ENCODE results near the gene SNX24. TPM values are rescaled to one million over a fixed set of nuclear protein-coding genes. Genes with fewer than 3 reads are reported as not detected.

Gene SNX24
- polyA plus RNA-seq, 2 donors = 29.5 to 49.6 TPM

DNA sequence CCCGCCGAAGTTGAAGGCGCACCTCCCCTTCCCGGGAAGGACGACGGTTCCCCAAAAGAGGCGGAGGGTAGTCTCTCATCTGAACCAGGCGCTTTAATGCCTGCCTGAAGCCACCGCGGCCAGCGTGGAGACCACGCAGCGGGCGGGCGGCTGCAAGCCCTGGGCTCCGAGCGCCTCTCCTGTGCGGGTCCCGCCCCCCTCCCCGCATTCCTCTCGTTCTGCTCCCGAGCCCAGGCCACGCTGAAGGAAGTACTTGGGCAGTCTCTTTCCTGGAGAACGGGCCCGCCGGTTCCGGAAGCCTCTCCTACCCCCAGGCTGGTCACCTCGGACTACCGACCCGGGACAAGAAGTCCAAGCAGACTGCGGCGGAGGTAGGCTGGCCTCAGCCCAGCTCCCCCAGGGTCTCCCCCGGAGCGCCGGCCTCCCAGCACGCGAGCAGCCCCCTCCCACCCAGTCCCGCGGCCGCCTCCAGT is 190.5 kb downstream of the SNX24 start:
- Histone ChIP-seq H3K36me3 (ENCODE audit: control insufficient read depth in 2 of 2, insufficient read depth in 2 of 2, low read length in 1 of 2) (no peaks in the 10 kb centered on the region), H3K27ac (ENCODE audit: low read depth in 2 of 2, low read length in 1 of 2) (peak overlapping the region; percentile 93 to 99), H3K4me3 (ENCODE audit: low read depth in 1 of 2, low read length in 2 of 2) (peak overlapping the region; percentile 72 to 91), H3K9me3 (ENCODE audit: control insufficient read depth in 2 of 2, insufficient read depth in 1 of 2, low read depth in 1 of 2, low read length in 1 of 2) (no peaks in the 10 kb centered on the region), H3K27me3 (ENCODE audit: control insufficient read depth in 1 of 2, insufficient read depth in 2 of 2, low read length in 2 of 2) (no peaks in the 10 kb centered on the region), H3K4me1 (ENCODE audit: control insufficient read depth in 2 of 2, insufficient read depth in 2 of 2, low read length in 1 of 2) (peaks cover 0 to 2% of the 10 kb centered on the region in 2 donors)
- 0 to 1% methylated on average over 30 to 40 of the region's 40 CpGs for WGBS, 2 donors

DNA sequence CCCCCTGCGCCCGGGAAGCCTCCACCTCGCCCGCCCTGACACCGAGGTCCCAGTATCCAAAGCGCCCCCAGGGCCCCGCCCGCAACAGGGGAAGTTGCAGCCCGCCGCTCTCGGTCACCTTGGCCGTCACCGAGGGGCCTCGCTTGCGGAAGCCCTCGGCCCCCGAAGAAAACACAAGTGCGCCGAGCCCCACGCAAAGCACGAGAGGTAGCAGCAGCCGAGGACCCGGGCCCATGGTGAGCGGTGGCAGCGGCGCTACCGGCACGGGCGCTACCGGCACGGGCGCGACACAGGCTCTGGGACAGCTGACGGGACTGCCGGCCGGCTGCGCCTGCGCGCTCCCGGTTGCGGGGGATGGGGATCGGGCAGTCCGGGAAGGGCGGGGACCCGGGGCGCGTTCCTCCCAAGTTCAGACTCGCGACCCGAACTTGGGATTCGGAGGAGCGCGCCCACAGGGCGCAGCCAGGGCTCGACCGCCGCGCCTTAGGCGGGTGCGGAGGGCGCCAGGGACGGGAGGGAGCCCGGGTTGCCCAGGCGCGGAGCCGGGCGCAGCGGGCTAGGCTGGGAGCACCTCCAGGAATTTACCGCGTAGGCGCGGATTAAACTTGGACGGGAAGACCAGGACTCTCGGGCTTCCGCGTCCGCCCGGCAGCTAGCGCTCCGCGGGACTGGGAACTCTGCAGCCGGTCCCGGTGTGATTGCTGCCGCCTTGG is 191.1 kb downstream of the SNX24 start, which contains the start of gene PPIC:
TSS of gene PPIC (minus strand) at position 335 of the 713 bp plus-strand sequence. CDS start at position 235, 100 bp downstream.
- Histone ChIP-seq H3K4me3 (ENCODE audit: low read depth in 1 of 2, low read length in 2 of 2) (peak within 1 kb of the TSS; percentile 72 to 91), H3K36me3 (ENCODE audit: control insufficient read depth in 2 of 2, insufficient read depth in 2 of 2, low read length in 1 of 2) (no peaks in the 10 kb centered on the region), H3K4me1 (ENCODE audit: control insufficient read depth in 2 of 2, insufficient read depth in 2 of 2, low read length in 1 of 2) (peaks cover 0 to 2% of the 10 kb centered on the region in 2 donors), H3K27ac (ENCODE audit: low read depth in 2 of 2, low read length in 1 of 2) (peak within 1 kb of the TSS; percentile 93 to 99), H3K27me3 (ENCODE audit: control insufficient read depth in 1 of 2, insufficient read depth in 2 of 2, low read length in 2 of 2) (no peaks in the 10 kb centered on the region), H3K9me3 (ENCODE audit: control insufficient read depth in 2 of 2, insufficient read depth in 1 of 2, low read depth in 1 of 2, low read length in 1 of 2) (no peaks in the 10 kb centered on the region)
- WGBS, 2 donors = 1% methylated on average over 73 to 84 of the region's 84 CpGs

DNA sequence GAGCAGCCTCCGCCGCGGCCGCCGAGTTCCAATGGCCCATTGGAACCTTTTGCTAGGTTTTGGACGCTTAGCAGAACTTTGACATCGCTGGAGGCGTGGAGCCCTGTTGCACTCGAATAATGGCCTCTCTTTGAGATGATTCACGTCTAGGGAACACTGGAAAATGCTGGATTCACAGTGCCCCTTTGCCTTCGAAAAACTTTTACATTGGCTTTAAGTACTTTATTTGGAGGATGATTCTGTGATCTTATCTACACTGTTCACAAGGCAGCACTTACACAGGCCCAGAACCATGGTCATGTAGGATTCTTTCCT is 191.6 kb downstream of the SNX24 start:
- no peaks in the 10 kb centered on the region for H3K9me3 ChIP-seq (ENCODE audit: control insufficient read depth in 2 of 2, insufficient read depth in 1 of 2, low read depth in 1 of 2, low read length in 1 of 2)

DNA sequence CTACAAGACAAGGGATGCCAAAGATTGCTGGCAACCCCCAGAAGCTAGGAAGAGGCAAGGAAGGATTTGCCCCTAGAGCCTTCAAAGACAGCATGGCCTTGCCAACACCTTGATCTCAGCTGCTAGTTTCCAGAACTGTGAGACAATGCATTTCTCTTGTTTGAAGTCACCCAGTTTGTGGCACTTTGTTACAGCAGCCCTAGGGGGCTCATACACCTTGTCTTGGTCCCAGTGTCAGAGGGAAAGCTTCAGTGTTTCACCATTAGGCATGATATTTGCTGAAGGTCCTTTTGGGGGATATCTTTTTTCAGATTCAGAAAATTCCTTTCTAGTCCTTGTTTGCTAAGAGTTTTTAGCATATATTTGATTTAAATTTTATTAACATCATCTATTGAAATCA is 194.3 kb downstream of the SNX24 start:
- Histone ChIP-seq H3K36me3 (ENCODE audit: control insufficient read depth in 2 of 2, insufficient read depth in 2 of 2, low read length in 1 of 2) (no peaks in the 10 kb centered on the region), H3K4me3 (ENCODE audit: low read depth in 1 of 2, low read length in 2 of 2) (no peak overlapping the region), H3K27ac (ENCODE audit: low read depth in 2 of 2, low read length in 1 of 2) (no peak overlapping the region), H3K4me1 (ENCODE audit: control insufficient read depth in 2 of 2, insufficient read depth in 2 of 2, low read length in 1 of 2) (peaks cover 0 to 2% of the 10 kb centered on the region in 2 donors), H3K27me3 (ENCODE audit: control insufficient read depth in 1 of 2, insufficient read depth in 2 of 2, low read length in 2 of 2) (no peaks in the 10 kb centered on the region), H3K9me3 (ENCODE audit: control insufficient read depth in 2 of 2, insufficient read depth in 1 of 2, low read depth in 1 of 2, low read length in 1 of 2) (no peaks in the 10 kb centered on the region)

More for the DNA sequence above, 191.6 kb downstream of the SNX24 start:
- Histone ChIP-seq H3K4me1 (ENCODE audit: control insufficient read depth in 2 of 2, insufficient read depth in 2 of 2, low read length in 1 of 2) (peaks cover 0 to 2% of the 10 kb centered on the region in 2 donors), H3K36me3 (ENCODE audit: control insufficient read depth in 2 of 2, insufficient read depth in 2 of 2, low read length in 1 of 2) (no peaks in the 10 kb centered on the region), H3K27ac (ENCODE audit: low read depth in 2 of 2, low read length in 1 of 2) (peak overlapping the region; percentile 93 to 99), H3K4me3 (ENCODE audit: low read depth in 1 of 2, low read length in 2 of 2) (peak overlapping the region; percentile 72 to 91), H3K27me3 (ENCODE audit: control insufficient read depth in 1 of 2, insufficient read depth in 2 of 2, low read length in 2 of 2) (no peaks in the 10 kb centered on the region)
- 1% methylated on average over 11 of the region's 11 CpGs for WGBS, 2 donors

DNA sequence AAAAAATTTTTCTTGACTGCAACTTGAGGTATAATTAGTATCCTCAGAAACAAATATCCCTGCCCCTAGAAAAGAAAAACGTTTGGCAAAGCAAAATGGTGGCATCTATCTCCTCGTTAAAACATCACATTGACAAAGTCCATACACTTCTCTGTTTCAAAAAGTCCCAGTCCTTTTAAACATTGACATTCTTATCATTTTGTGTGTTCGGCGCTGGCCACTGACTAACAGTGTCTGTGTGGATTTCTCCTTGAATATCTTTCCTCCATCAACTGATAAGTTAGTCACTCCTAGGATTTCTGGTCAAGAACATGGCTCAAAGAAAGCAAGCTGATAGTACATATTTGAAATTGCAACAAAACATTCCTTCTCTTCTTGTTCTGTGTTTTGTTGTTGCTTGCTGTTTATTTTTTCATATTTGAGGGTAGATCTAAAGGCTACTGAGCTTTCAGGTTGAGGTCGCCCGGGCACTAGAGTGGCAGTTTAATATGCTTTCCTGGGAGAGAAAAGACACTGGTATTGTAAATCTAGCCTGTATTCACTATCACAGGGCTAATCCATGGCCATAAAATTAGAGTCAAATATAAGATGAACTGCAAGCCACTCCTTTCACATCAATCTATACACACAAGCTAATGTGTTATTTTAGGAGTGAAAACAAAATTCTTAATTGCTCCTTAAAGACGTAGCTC is 199.7 kb downstream of the SNX24 start:
- Histone ChIP-seq H3K4me3 (ENCODE audit: low read depth in 1 of 2, low read length in 2 of 2) (no peak overlapping the region), H3K27me3 (ENCODE audit: control insufficient read depth in 1 of 2, insufficient read depth in 2 of 2, low read length in 2 of 2) (no peaks in the 10 kb centered on the region), H3K4me1 (ENCODE audit: control insufficient read depth in 2 of 2, insufficient read depth in 2 of 2, low read length in 1 of 2) (no peaks in the 10 kb centered on the region), H3K27ac (ENCODE audit: low read depth in 2 of 2, low read length in 1 of 2) (no peak overlapping the region), H3K36me3 (ENCODE audit: control insufficient read depth in 2 of 2, insufficient read depth in 2 of 2, low read length in 1 of 2) (no peaks in the 10 kb centered on the region), H3K9me3 (ENCODE audit: control insufficient read depth in 2 of 2, insufficient read depth in 1 of 2, low read depth in 1 of 2, low read length in 1 of 2) (no peaks in the 10 kb centered on the region)
- 82 to 86% methylated on average over 7 of the region's 7 CpGs for WGBS, 2 donors

DNA sequence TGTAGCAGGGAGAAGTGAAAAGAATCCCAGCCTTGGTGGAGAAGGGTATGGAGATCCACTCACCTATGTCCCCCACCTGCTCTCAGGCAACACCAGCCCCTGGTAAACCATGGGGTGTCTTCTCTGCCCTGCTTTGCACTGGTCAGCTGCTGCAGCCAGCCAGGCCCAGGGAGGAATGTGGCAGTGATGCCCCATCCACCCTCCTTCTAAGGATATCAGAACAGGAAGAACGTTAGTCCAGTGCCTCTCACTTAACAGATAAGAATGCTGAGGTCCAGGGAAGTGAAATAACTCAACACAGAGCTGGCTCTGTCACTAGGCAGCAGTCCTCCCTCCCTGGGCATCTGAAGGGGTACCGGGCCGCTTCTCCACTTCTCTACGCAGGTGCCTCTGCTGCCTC is 200.8 kb downstream of the SNX24 start:
- no peaks in the 10 kb centered on the region for H3K4me1 ChIP-seq (ENCODE audit: control insufficient read depth in 2 of 2, insufficient read depth in 2 of 2, low read length in 1 of 2)
- H3K4me3 ChIP-seq (ENCODE audit: low read depth in 1 of 2, low read length in 2 of 2) = no peak overlapping the region
- 85 to 86% methylated on average over 4 of the region's 4 CpGs for WGBS, 2 donors
- no peaks in the 10 kb centered on the region for H3K9me3 ChIP-seq (ENCODE audit: control insufficient read depth in 2 of 2, insufficient read depth in 1 of 2, low read depth in 1 of 2, low read length in 1 of 2)
- no peak overlapping the region for H3K27ac ChIP-seq (ENCODE audit: low read depth in 2 of 2, low read length in 1 of 2)
- H3K27me3 ChIP-seq (ENCODE audit: control insufficient read depth in 1 of 2, insufficient read depth in 2 of 2, low read length in 2 of 2) = no peaks in the 10 kb centered on the region
- H3K36me3 ChIP-seq (ENCODE audit: control insufficient read depth in 2 of 2, insufficient read depth in 2 of 2, low read length in 1 of 2) = no peaks in the 10 kb centered on the region

DNA sequence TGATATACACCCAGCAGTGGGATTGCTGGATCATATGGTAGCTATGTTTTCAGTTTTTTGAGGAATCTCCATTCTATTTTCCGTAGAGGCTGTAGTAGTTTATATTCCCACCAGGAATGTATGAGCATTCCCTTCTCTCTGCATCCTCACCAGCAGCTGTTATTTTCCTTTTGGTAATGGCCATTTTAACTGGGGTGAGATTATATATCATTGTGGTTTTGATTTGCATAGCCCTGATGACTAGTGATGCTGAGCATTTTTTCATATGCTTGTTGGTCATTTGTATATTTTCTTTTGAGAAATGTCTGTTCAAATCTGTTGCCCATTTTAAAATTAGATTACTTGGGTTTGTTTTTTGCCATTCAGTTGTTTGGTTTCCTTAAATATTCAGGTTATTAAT is 202.3 kb downstream of the SNX24 start:
- Histone ChIP-seq H3K27ac (ENCODE audit: low read depth in 2 of 2, low read length in 1 of 2) (no peak overlapping the region), H3K4me3 (ENCODE audit: low read depth in 1 of 2, low read length in 2 of 2) (no peak overlapping the region), H3K4me1 (ENCODE audit: control insufficient read depth in 2 of 2, insufficient read depth in 2 of 2, low read length in 1 of 2) (no peaks in the 10 kb centered on the region), H3K9me3 (ENCODE audit: control insufficient read depth in 2 of 2, insufficient read depth in 1 of 2, low read depth in 1 of 2, low read length in 1 of 2) (no peaks in the 10 kb centered on the region), H3K36me3 (ENCODE audit: control insufficient read depth in 2 of 2, insufficient read depth in 2 of 2, low read length in 1 of 2) (no peaks in the 10 kb centered on the region), H3K27me3 (ENCODE audit: control insufficient read depth in 1 of 2, insufficient read depth in 2 of 2, low read length in 2 of 2) (no peaks in the 10 kb centered on the region)
- WGBS, 2 donors = 82 to 100% methylated on average over 1 of the region's 1 CpG

DNA sequence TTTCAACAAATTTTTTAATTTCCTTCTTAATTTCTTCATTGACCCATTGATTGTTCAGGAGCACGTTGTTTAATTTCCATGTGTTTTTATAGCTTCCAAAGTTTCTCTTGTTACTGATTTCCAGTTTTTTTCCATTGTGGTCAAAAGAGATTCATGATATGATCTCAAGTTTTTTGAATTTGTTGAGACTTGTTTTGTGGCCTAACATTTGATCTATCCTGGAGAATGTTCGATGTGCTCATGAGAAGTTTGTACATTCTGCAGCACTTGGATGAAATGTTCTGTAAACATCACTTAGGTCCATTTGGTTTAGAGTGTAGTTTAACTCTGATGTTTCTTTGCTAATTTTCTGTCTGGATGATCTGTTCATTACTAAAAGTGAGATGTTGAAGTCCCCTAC is 205.8 kb downstream of the SNX24 start:
- no peaks in the 10 kb centered on the region for H3K36me3 ChIP-seq (ENCODE audit: control insufficient read depth in 2 of 2, insufficient read depth in 2 of 2, low read length in 1 of 2)
- H3K9me3 ChIP-seq (ENCODE audit: control insufficient read depth in 2 of 2, insufficient read depth in 1 of 2, low read depth in 1 of 2, low read length in 1 of 2) = no peaks in the 10 kb centered on the region
- no peaks in the 10 kb centered on the region for H3K4me1 ChIP-seq (ENCODE audit: control insufficient read depth in 2 of 2, insufficient read depth in 2 of 2, low read length in 1 of 2)
- H3K27me3 ChIP-seq (ENCODE audit: control insufficient read depth in 1 of 2, insufficient read depth in 2 of 2, low read length in 2 of 2) = no peaks in the 10 kb centered on the region
- 74 to 90% methylated on average over 2 of the region's 2 CpGs for WGBS, 2 donors
- no peak overlapping the region for H3K27ac ChIP-seq (ENCODE audit: low read depth in 2 of 2, low read length in 1 of 2)
- H3K4me3 ChIP-seq (ENCODE audit: low read depth in 1 of 2, low read length in 2 of 2) = no peak overlapping the region

Data from esophagus (tissue), 2 donors.